Thymus (tissue), 11 donors: Measurements from ENCODE around the gene SLC6A5. TPM values are rescaled to one million over a fixed set of nuclear protein-coding genes. Genes with fewer than 3 reads are reported as not detected.

Experiments
- DNase-seq, 9 donors: peaks; one replicate each; pipeline ENCODE4 v3.0.0-alpha.2; 2013; ENCODE audit warnings: low spot score in 9 of 9, low read depth in 6 of 9, missing footprints in 1 of 9
- H3K27ac ChIP-seq, 2 donors: one replicate each; pipeline ENCODE4 v1.5.1; 2013; ENCODE audit warnings: control low read depth in 1 of 2, low read depth in 1 of 2, low read length in 1 of 2, mild to moderate bottlenecking in 1 of 2, moderate library complexity in 1 of 2
- H3K27me3 ChIP-seq, 2 donors: one replicate each; pipeline ENCODE4 v1.5.1; 2013; ENCODE audit warnings: low read length in 1 of 2; ENCODE audit not compliant: control insufficient read depth in 2 of 2, insufficient read depth in 1 of 2
- H3K36me3 ChIP-seq, 2 donors: one replicate each; pipeline ENCODE4 v1.5.1; 2013; ENCODE audit warnings: low read length in 1 of 2, mild to moderate bottlenecking in 1 of 2, moderate library complexity in 1 of 2; ENCODE audit not compliant: control insufficient read depth in 2 of 2, insufficient read depth in 2 of 2
- H3K4me1 ChIP-seq, 2 donors: one replicate each; pipeline ENCODE4 v1.5.1; 2013; ENCODE audit warnings: low read length in 2 of 2; ENCODE audit not compliant: control insufficient read depth in 2 of 2, insufficient read depth in 2 of 2
- H3K4me3 ChIP-seq, 2 donors: one replicate each; pipeline ENCODE4 v1.5.1; 2013; ENCODE audit warnings: low read length in 2 of 2, control low read depth in 1 of 2, mild to moderate bottlenecking in 1 of 2
- H3K9me3 ChIP-seq, 2 donors: one replicate each; pipeline ENCODE4 v1.5.1; 2013; ENCODE audit warnings: low read length in 1 of 2, mild to moderate bottlenecking in 1 of 2; ENCODE audit not compliant: control insufficient read depth in 2 of 2, insufficient read depth in 1 of 2
- WGBS: extraction: QIAGEN DNeasy Blood & Tissue Kit; methylation state at CpG from one replicate; pipeline ENCODE4 v1.1.7; 2013; 5-methylcytosine and 5-hydroxymethylcytosine counted together
- polyA plus RNA-seq: library from polyadenylated mRNA; stranded (reverse); fragments of 200-250 nt; gene quantifications from one replicate; pipeline ENCODE4 v1.2.3, GENCODE V29; 2013
- total RNA-seq: library from RNA; stranded (reverse); fragments of 120-200 nt; gene quantifications from one replicate; pipeline ENCODE4 v1.2.4, GENCODE V29; 2013
- donor health status: healthy.

The SLC6A5 gene
- total and polyA plus RNA-seq, 2 donors = 0.05 TPM

DNA sequence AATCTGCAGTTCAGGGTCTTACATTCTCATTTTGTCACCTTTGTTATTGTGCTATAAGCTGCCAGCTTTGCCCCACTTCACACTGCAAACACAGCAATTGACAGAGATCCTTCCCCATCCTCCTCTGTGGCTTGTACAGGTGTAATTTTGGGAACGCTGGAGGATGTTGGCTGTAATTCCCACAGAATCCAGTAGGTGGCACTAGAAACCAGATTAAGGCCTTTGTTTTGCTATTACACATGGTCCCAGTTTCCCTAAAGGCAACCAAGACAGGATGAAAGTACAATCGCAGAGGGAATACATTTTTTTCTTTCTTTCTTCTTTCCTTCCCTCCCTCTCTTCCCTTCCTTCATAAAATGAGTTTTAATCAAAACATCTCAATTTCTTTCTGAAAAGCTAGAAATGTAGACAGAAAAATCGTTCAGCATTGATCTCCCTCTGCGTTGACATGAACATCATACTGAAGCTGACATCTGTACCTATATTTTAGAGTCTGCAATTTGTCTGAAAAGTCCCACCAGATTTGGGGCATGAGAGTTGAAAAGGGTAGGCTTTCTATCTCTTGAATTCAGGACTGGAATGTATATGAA is 48.7 kb downstream of the SLC6A5 start:
- H3K27me3 ChIP-seq = no peaks in the 10 kb centered on the region
- peak in 8 of 9 donors; percentile 7 to 57 (median 32) for DNase-seq
- H3K27ac ChIP-seq = no peak overlapping the region
- no peaks in the 10 kb centered on the region for H3K36me3 ChIP-seq
- no peak overlapping the region for H3K4me3 ChIP-seq
- WGBS = 44% methylated on average over 4 of the region's 4 CpGs
- no peaks in the 10 kb centered on the region for H3K9me3 ChIP-seq
- no peaks in the 10 kb centered on the region for H3K4me1 ChIP-seq

GRCh38 chr11:20652150-20652806 is 52.9 kb downstream of the SLC6A5 start:
- Histone ChIP-seq H3K36me3 (no peaks in the 10 kb centered on the region), H3K27ac (no peak overlapping the region), H3K9me3 (no peaks in the 10 kb centered on the region), H3K4me3 (no peak overlapping the region), H3K27me3 (no peaks in the 10 kb centered on the region), H3K4me1 (no peaks in the 10 kb centered on the region)
- no peak for DNase-seq
- 88% methylated on average over 13 of the region's 13 CpGs for WGBS

DNA sequence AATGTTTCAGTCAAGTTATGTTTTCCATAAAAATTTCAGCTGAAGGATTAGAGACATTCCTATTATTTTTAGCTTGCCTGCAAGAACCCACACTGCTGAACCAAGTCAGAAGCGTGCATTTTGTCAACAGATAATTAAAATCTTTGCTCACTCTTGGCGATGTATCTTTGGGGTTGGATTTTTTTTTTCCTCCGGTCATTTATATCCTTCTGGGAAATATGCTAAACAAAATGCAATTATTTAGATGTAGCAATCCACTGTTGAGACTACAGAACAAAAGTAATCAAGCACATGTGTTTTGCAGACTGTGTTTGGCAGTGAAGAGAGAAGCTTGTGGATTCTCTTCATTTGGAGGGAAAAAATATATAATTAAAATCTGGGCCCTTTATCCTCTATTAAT is 54.6 kb downstream of the SLC6A5 start:
- Histone ChIP-seq H3K9me3 (no peaks in the 10 kb centered on the region), H3K4me1 (no peaks in the 10 kb centered on the region), H3K4me3 (no peak overlapping the region), H3K27ac (no peak overlapping the region), H3K36me3 (no peaks in the 10 kb centered on the region), H3K27me3 (no peaks in the 10 kb centered on the region)
- 96% methylated on average over 3 of the region's 3 CpGs for WGBS
- no peak for DNase-seq

- no peak overlapping the region for H3K27ac ChIP-seq
- 91% methylated on average over 4 of the region's 4 CpGs for WGBS
- H3K4me1 ChIP-seq = no peaks in the 10 kb centered on the region
- H3K36me3 ChIP-seq = no peaks in the 10 kb centered on the region
- no peak overlapping the region for H3K4me3 ChIP-seq
- no peaks in the 10 kb centered on the region for H3K27me3 ChIP-seq
- no peak for DNase-seq
- H3K9me3 ChIP-seq = no peaks in the 10 kb centered on the region
These were observed 57.5 kb downstream of the SLC6A5 start for GRCh38 chr11:20656901-20657300.

DNA sequence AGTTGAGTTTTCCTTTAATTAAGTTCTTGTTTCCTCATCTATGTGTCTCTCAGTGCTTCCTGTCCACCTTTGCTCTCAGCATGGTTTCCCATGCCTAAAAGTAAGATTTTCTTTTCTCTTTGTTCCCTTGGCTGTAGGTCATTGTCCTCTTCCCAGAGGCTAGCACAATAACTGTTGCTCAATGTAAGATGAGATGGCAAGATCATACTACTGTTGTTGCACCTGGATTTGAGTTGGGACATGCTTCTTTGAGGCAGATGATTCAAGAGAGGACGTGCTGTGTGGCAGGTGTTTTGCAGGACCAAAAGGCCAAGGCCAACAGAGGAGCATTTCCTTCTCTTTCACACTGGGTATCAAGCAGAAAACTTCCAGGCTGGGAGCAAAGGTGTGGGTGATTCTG is 58.7 kb downstream of the SLC6A5 start:
- H3K27ac ChIP-seq = no peak overlapping the region
- H3K9me3 ChIP-seq = no peaks in the 10 kb centered on the region
- H3K4me3 ChIP-seq = no peak overlapping the region
- H3K4me1 ChIP-seq = no peaks in the 10 kb centered on the region
- WGBS = 53% methylated on average over 1 of the region's 1 CpG
- no peaks in the 10 kb centered on the region for H3K36me3 ChIP-seq
- DNase-seq = no peak
- H3K27me3 ChIP-seq = no peaks in the 10 kb centered on the region

DNA sequence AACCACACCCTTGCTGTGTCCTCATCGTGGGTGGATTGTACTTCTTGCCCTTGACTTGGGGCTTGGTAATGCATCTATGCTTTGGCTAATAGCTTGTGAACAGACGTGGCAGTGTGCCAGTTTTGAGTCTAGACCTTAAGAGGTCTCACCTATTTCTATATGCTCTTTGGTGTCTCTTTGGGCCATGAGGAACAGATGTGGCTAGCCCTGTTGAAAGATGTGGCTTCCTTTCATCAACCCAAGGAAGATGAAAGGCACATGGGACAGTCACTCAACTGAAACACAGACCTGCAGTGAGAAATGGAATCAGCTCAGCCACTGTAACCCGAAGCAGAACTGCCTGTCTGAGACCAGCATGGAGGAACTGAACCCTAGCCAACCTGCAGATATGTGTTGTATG is 62.0 kb downstream of the SLC6A5 start:
- Histone ChIP-seq H3K9me3 (no peaks in the 10 kb centered on the region), H3K4me3 (no peak overlapping the region), H3K4me1 (no peaks in the 10 kb centered on the region), H3K36me3 (no peaks in the 10 kb centered on the region), H3K27me3 (no peaks in the 10 kb centered on the region), H3K27ac (no peak overlapping the region)
- WGBS = 81% methylated on average over 3 of the region's 3 CpGs
- DNase-seq = no peak

- Histone ChIP-seq H3K27ac (no peak overlapping the region), H3K36me3 (no peaks in the 10 kb centered on the region), H3K27me3 (peaks cover 0 to under 1% of the 10 kb centered on the region in 2 donors), H3K9me3 (no peaks in the 10 kb centered on the region), H3K4me1 (no peaks in the 10 kb centered on the region), H3K4me3 (no peak overlapping the region)
- WGBS = 88% methylated on average over 3 of the region's 3 CpGs
- no peak for DNase-seq
These were observed 62.4 kb downstream of the SLC6A5 start for GRCh38 chr11:20661850-20662249.

GRCh38 chr11:20668131-20668809 is 68.9 kb downstream of the SLC6A5 start:
- DNase-seq = no peak
- Histone ChIP-seq H3K4me3 (no peak overlapping the region), H3K9me3 (no peaks in the 10 kb centered on the region), H3K27ac (no peak overlapping the region), H3K4me1 (peaks cover 0 to 3% of the 10 kb centered on the region in 2 donors), H3K36me3 (no peaks in the 10 kb centered on the region), H3K27me3 (peaks cover 50 to 57% of the 10 kb centered on the region in 2 donors)
- 6% methylated on average over 10 of the region's 10 CpGs for WGBS
